Measurements from ENCODE around the gene MYO9A. TPM values are rescaled to one million over a fixed set of nuclear protein-coding genes. Genes with fewer than 3 reads are reported as not detected.
"Not testable (repeated sequence)": the region's sequence is repeated elsewhere in the genome, so short reads cannot be mapped to it uniquely, and the experiment has no call there.

MYO9A gene
- polyA plus RNA-seq, 4 donors: 1.6 to 10.1 (median 2.6) TPM

DNA sequence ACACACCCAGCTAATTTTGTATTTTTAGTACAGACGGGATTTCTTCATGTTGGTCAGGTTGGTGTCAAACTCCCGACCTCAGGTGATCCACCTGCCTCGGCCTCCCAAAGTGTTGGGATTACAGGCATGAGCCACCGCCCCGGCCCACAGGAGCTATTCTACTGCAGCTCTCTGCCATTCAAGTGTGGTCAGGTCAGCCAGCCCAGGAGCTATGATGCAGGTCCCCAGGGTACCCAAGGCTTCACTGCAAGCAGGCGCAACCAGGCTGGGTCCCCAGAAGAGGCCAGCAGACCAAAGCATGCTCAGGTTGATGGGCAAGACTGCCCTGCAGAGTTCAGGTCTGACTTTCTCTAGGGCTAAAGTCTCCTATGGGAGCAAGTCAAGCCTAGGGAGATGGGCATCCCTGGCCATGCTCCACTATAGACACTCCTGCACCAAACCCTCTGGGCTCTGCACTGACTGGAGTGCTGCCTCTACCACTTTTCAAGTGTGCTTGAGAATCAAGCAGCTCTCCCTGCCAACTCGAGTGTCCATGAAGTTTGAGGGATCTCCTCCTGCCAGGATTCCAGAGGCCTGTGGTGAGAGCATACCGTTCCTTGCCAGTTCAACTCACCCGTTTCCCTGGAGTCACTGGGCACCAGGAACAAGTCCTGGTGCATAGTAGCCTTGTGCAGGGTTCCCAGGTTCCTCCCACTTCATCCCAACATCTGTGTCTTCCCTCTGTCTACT lies 30.9 kb downstream of the MYO9A start:
- no peak for DNase-seq
- H3K9me3 ChIP-seq (ENCODE audit: control insufficient read depth in 2 of 2, insufficient read depth in 1 of 2, low read depth in 1 of 2, low read length in 1 of 2): peaks cover 0 to 6% of the 10 kb centered on the region in 2 donors
- no peak overlapping the region for H3K27ac ChIP-seq (ENCODE audit: low read depth in 1 of 3, low read length in 2 of 3)
- peaks cover 0 to 4% (median 0%) of the 10 kb centered on the region in 3 donors for H3K36me3 ChIP-seq (ENCODE audit: control insufficient read depth in 3 of 3, insufficient read depth in 2 of 3, low read depth in 1 of 3, low read length in 3 of 3)
- H3K4me1 ChIP-seq (ENCODE audit: control insufficient read depth in 3 of 3, insufficient read depth in 2 of 3, low read depth in 1 of 3, low read length in 2 of 3): no peaks in the 10 kb centered on the region
- 90 to 93% (median 91%) methylated on average over 9 of the region's 9 CpGs for WGBS, 3 donors
- peak overlapping the region in 1 of 3 donors; percentile 0 for H3K4me3 ChIP-seq (ENCODE audit: low read depth in 1 of 3, low read length in 3 of 3)
- no peaks in the 10 kb centered on the region for H3K27me3 ChIP-seq (ENCODE audit: control insufficient read depth in 3 of 3, insufficient read depth in 3 of 3, low read length in 3 of 3)
- no peak for FAIRE-seq

DNA sequence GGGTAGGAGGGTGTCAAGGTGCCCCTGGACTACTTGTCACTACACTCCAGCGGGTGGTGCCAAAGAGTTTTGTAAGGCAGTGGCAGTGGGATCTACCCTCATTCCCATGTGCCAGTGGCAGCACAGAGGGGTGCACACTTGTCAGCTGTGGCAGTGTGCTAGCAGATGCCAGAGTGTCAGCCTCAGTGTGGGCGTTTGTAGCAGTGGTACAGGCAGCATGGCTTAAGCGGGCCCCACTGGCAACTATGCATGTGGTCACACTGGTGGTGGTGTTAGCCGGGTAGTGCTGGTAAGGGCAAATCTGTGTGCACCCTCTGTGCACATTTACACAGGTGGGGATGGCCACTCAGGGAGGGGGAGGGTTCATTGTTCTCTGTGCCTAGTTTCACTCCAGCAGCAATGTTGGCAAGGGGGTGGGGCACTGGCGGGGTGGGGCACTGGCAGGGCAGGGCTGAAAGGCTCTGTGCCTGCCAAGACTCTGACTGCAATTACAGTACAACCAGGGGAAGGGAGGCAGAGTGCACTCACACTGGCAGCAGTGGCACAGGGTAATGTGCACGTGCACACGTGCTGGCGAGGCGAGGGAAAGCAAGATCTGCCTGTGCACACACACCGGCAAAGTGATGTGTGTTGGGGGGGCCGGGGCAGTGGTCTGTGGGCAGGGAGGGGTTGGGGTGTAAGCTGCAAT lies 31.8 kb downstream of the MYO9A start:
- Histone ChIP-seq H3K4me1 (ENCODE audit: control insufficient read depth in 3 of 3, insufficient read depth in 2 of 3, low read depth in 1 of 3, low read length in 2 of 3) (no peaks in the 10 kb centered on the region), H3K9me3 (ENCODE audit: control insufficient read depth in 2 of 2, insufficient read depth in 1 of 2, low read depth in 1 of 2, low read length in 1 of 2) (peaks cover 0 to 6% of the 10 kb centered on the region in 2 donors), H3K27ac (ENCODE audit: low read depth in 1 of 3, low read length in 2 of 3) (no peak overlapping the region), H3K4me3 (ENCODE audit: low read depth in 1 of 3, low read length in 3 of 3) (no peak overlapping the region), H3K36me3 (ENCODE audit: control insufficient read depth in 3 of 3, insufficient read depth in 2 of 3, low read depth in 1 of 3, low read length in 3 of 3) (peaks cover 0 to 4% (median 0%) of the 10 kb centered on the region in 3 donors), H3K27me3 (ENCODE audit: control insufficient read depth in 3 of 3, insufficient read depth in 3 of 3, low read length in 3 of 3) (no peaks in the 10 kb centered on the region)
- WGBS, 3 donors: 68 to 85% (median 74%) methylated on average over 11 of the region's 11 CpGs
- FAIRE-seq (no peak), DNase-seq (peak in 1 of 2 donors; percentile 79)

DNA sequence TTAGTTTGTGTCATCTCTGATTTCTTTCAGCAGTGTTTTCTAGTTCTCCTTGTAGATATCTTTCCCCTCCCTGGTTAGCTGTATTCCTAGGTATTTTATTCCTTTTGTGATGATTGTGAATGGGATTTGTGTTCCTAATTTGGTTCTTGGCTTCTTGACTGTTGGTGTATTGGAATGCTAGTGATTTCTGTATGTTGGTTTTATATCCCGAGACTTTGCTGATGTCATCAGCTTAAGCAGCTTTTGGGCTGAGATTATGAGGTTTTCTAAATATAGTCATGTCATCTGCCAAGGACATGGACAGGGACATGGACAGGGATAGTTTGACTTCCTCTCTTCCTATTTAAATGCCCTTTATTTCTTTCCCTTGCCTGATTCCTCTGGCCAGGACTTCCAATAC lies 35.8 kb downstream of the MYO9A start:
- WGBS, 3 donors: 91 to 100% (median 96%) methylated on average over 1 of the region's 1 CpG
- no peak for DNase-seq
- no peaks in the 10 kb centered on the region for H3K27me3 ChIP-seq (ENCODE audit: control insufficient read depth in 3 of 3, insufficient read depth in 3 of 3, low read length in 3 of 3)
- no peaks in the 10 kb centered on the region for H3K4me1 ChIP-seq (ENCODE audit: control insufficient read depth in 3 of 3, insufficient read depth in 2 of 3, low read depth in 1 of 3, low read length in 2 of 3)
- H3K27ac ChIP-seq (ENCODE audit: low read depth in 1 of 3, low read length in 2 of 3): no peak overlapping the region
- peaks cover 0 to 4% (median 0%) of the 10 kb centered on the region in 3 donors for H3K36me3 ChIP-seq (ENCODE audit: control insufficient read depth in 3 of 3, insufficient read depth in 2 of 3, low read depth in 1 of 3, low read length in 3 of 3)
- H3K9me3 ChIP-seq (ENCODE audit: control insufficient read depth in 2 of 2, insufficient read depth in 1 of 2, low read depth in 1 of 2, low read length in 1 of 2): peaks cover 0 to 6% of the 10 kb centered on the region in 2 donors
- no peak overlapping the region for H3K4me3 ChIP-seq (ENCODE audit: low read depth in 1 of 3, low read length in 3 of 3)
- no peak for FAIRE-seq

DNA sequence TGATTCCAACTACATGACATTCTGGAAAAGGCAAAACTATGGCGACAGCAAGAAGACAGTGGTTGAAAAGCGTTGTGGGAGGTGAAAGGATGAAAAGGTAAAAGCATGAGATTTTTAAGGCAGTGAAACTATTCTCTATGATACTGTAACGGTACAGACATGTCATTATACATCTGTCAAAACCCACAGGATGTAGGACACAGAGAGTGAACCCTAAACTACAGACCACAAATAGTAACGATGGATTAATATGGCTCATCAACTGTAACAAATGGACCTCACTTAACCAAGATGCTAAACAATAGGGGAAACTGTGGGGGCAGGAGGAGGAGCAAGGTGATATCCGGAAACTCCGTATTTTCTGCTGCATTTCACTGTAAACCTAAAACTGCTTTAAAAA lies 39.1 kb downstream of the MYO9A start:
- DNase-seq: peak in 1 of 2 donors; percentile 6
- no peak overlapping the region for H3K27ac ChIP-seq (ENCODE audit: low read depth in 1 of 3, low read length in 2 of 3)
- 78 to 93% (median 81%) methylated on average over 6 of the region's 6 CpGs for WGBS, 3 donors
- H3K9me3 ChIP-seq (ENCODE audit: control insufficient read depth in 2 of 2, insufficient read depth in 1 of 2, low read depth in 1 of 2, low read length in 1 of 2): no peaks in the 10 kb centered on the region
- H3K4me3 ChIP-seq (ENCODE audit: low read depth in 1 of 3, low read length in 3 of 3): no peak overlapping the region
- FAIRE-seq: no peak
- H3K36me3 ChIP-seq (ENCODE audit: control insufficient read depth in 3 of 3, insufficient read depth in 2 of 3, low read depth in 1 of 3, low read length in 3 of 3): no peaks in the 10 kb centered on the region
- no peaks in the 10 kb centered on the region for H3K27me3 ChIP-seq (ENCODE audit: control insufficient read depth in 3 of 3, insufficient read depth in 3 of 3, low read length in 3 of 3)
- H3K4me1 ChIP-seq (ENCODE audit: control insufficient read depth in 3 of 3, insufficient read depth in 2 of 3, low read depth in 1 of 3, low read length in 2 of 3): no peaks in the 10 kb centered on the region

DNA sequence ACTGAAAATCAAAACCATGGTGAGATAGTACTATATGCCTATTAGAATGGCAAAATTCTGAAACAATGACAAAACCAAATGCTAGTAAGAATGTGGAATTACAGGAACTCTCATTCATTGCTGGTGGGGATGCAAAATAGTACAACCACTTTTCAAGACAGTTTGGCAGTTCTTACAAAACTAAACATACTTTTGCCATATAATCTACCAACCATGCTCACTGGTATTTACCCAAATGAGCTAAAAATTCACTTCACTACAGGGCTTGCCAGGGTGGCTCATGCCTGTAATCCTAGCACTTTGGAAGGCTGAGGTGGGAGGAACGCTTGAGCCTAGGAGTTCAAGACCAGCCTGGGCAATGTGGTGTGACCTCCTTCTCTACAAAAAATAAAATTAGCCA lies 40.0 kb downstream of the MYO9A start:
- Histone ChIP-seq H3K4me1 (ENCODE audit: control insufficient read depth in 3 of 3, insufficient read depth in 2 of 3, low read depth in 1 of 3, low read length in 2 of 3) (no peaks in the 10 kb centered on the region), H3K27ac (ENCODE audit: low read depth in 1 of 3, low read length in 2 of 3) (no peak overlapping the region), H3K27me3 (ENCODE audit: control insufficient read depth in 3 of 3, insufficient read depth in 3 of 3, low read length in 3 of 3) (no peaks in the 10 kb centered on the region), H3K4me3 (ENCODE audit: low read depth in 1 of 3, low read length in 3 of 3) (no peak overlapping the region), H3K36me3 (ENCODE audit: control insufficient read depth in 3 of 3, insufficient read depth in 2 of 3, low read depth in 1 of 3, low read length in 3 of 3) (no peaks in the 10 kb centered on the region), H3K9me3 (ENCODE audit: control insufficient read depth in 2 of 2, insufficient read depth in 1 of 2, low read depth in 1 of 2, low read length in 1 of 2) (no peaks in the 10 kb centered on the region)
- DNase-seq (no peak), FAIRE-seq (no peak)
- 77 to 88% (median 87%) methylated on average over 1 of the region's 1 CpG for WGBS, 3 donors

DNA sequence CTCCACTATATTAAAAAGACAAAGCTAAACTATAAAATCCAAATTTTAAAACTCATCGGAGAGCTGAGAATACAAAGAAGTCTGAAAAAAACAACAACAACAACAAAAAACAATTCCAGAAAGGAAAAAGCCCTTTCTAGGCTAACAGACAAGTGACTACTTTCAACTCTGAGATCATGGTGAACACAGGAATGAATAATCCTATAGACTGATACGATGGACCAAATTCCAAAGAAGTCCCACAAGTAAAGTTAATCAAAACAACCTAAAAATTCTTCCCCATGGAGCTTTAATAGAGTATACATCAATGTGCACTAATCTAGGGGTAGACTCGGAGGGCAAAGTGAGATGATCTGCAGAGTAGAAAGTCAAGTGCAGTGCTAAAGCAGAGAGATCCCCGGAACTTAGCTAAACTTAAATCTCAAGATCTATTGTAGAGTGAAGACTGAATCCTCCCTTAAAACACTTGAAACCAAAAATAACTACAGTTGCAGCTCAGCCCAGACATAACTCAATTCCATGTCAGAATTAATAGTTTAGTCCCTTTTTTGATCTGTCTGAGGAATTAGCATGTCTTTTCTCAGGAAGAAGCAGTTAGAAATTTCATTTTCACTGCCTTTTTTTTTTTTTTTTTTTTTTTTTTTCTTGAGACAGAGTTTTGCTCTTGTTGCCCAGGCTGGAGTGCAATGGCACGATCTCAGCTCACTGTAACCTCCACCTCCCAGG lies 43.5 kb downstream of the MYO9A start:
- 79 to 92% (median 89%) methylated on average over 5 of the region's 5 CpGs for WGBS, 3 donors
- no peak for FAIRE-seq
- no peaks in the 10 kb centered on the region for H3K9me3 ChIP-seq (ENCODE audit: control insufficient read depth in 2 of 2, insufficient read depth in 1 of 2, low read depth in 1 of 2, low read length in 1 of 2)
- H3K36me3 ChIP-seq (ENCODE audit: control insufficient read depth in 3 of 3, insufficient read depth in 2 of 3, low read depth in 1 of 3, low read length in 3 of 3): no peaks in the 10 kb centered on the region
- H3K27ac ChIP-seq (ENCODE audit: low read depth in 1 of 3, low read length in 2 of 3): no peak overlapping the region
- H3K4me1 ChIP-seq (ENCODE audit: control insufficient read depth in 3 of 3, insufficient read depth in 2 of 3, low read depth in 1 of 3, low read length in 2 of 3): no peaks in the 10 kb centered on the region
- no peak for DNase-seq
- no peaks in the 10 kb centered on the region for H3K27me3 ChIP-seq (ENCODE audit: control insufficient read depth in 3 of 3, insufficient read depth in 3 of 3, low read length in 3 of 3)
- no peak overlapping the region for H3K4me3 ChIP-seq (ENCODE audit: low read depth in 1 of 3, low read length in 3 of 3)

DNA sequence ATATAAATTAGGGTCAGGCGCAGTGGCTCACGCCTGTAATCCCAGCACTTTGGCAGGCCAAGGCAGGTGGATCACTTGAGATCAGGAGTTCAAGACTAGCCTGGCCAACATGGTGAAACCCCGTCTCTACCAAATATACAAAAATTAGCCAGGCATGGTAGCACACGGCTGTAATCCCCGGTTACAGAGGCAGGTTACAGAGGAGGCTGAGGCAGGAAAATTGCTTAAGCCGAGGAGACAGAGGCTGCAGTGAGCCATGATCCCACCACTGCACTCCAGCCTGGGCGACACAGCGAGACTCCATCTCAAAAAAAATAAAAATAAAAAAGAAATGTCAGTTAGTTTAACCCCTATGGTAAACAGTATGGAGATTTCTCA lies 46.5 kb downstream of the MYO9A start:
- not testable (repeated sequence) for H3K9me3 ChIP-seq (ENCODE audit: control insufficient read depth in 2 of 2, insufficient read depth in 1 of 2, low read depth in 1 of 2, low read length in 1 of 2); H3K27me3 ChIP-seq (ENCODE audit: control insufficient read depth in 3 of 3, insufficient read depth in 3 of 3, low read length in 3 of 3); DNase-seq; H3K4me1 ChIP-seq (ENCODE audit: control insufficient read depth in 3 of 3, insufficient read depth in 2 of 3, low read depth in 1 of 3, low read length in 2 of 3); H3K27ac ChIP-seq (ENCODE audit: low read depth in 1 of 3, low read length in 2 of 3); FAIRE-seq; H3K36me3 ChIP-seq (ENCODE audit: control insufficient read depth in 3 of 3, insufficient read depth in 2 of 3, low read depth in 1 of 3, low read length in 3 of 3); H3K4me3 ChIP-seq (ENCODE audit: low read depth in 1 of 3, low read length in 3 of 3)
- 92 to 95% (median 92%) methylated on average over 8 of the region's 8 CpGs for WGBS, 3 donors

DNA sequence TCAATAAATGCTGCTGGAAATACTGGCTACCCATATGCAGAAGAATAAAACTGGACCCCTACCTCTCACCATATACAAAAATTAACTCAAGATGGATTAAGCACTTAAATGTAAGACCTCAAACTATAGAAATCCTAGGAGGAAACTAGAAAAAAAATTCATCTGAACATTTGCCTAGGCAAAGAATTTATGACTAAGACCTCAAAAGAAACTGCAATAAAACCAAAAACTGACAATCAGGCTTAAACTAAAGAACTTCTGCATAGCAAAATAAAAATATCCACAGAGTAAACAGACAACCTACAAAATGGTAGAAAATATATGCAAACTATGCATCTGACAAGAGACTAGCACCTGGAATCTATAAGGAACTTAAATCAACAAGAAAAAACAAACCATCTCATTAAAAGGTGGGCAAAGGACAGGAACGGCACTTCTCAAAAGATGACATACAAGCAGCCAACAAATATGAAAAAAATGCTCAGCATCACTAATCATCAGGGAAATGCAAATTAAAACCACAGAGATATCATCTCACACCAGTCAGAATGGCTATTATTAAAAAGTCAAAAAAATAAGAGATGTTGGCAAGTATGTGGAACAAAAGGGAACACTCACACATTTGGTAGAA lies 47.0 kb downstream of the MYO9A start:
- H3K9me3 ChIP-seq (ENCODE audit: control insufficient read depth in 2 of 2, insufficient read depth in 1 of 2, low read depth in 1 of 2, low read length in 1 of 2): no peaks in the 10 kb centered on the region
- no peak overlapping the region for H3K27ac ChIP-seq (ENCODE audit: low read depth in 1 of 3, low read length in 2 of 3)
- H3K36me3 ChIP-seq (ENCODE audit: control insufficient read depth in 3 of 3, insufficient read depth in 2 of 3, low read depth in 1 of 3, low read length in 3 of 3): no peaks in the 10 kb centered on the region
- H3K4me1 ChIP-seq (ENCODE audit: control insufficient read depth in 3 of 3, insufficient read depth in 2 of 3, low read depth in 1 of 3, low read length in 2 of 3): peaks cover 0 to 4% (median 0%) of the 10 kb centered on the region in 3 donors
- no peak overlapping the region for H3K4me3 ChIP-seq (ENCODE audit: low read depth in 1 of 3, low read length in 3 of 3)
- no peak for FAIRE-seq
- 87 to 93% (median 89%) methylated on average over 1 of the region's 1 CpG for WGBS, 3 donors
- no peak for DNase-seq
- no peaks in the 10 kb centered on the region for H3K27me3 ChIP-seq (ENCODE audit: control insufficient read depth in 3 of 3, insufficient read depth in 3 of 3, low read length in 3 of 3)
